OCI-LY1 (cell line): ENCODE measurements around the gene ADD2.

Experiments used
- H2AFZ ChIP-seq: fragments of 200-600 bp; sonication (generic), shearing (Covaris generic); 2 replicates; pipeline ENCODE4 v1.6.0; 2014; ENCODE audit warnings: antibody characterized with exemption, mild to moderate bottlenecking, low read length
- H3F3A ChIP-seq: fragments of 200-600 bp; sonication (generic), shearing (Covaris generic); 2 replicates; pipeline ENCODE4 v1.6.0; 2014; ENCODE audit warnings: mild to moderate bottlenecking, antibody characterized with exemption, low read length, moderate library complexity; ENCODE audit not compliant: insufficient read depth
- H3K27ac ChIP-seq: fragments of 200-600 bp; sonication (generic); 2 replicates; pipeline ENCODE4 v1.5.1; 2014; ENCODE audit warnings: low read length, mixed run types, mild to moderate bottlenecking, low read depth; ENCODE audit not compliant: poor library complexity, severe bottlenecking
- H3K27me3 ChIP-seq: fragments of 200-600 bp; sonication (generic); 2 replicates; pipeline ENCODE4 v1.6.0; 2014; ENCODE audit warnings: antibody characterized with exemption, mild to moderate bottlenecking, low read length, moderate library complexity; ENCODE audit not compliant: insufficient read depth
- H3K36me3 ChIP-seq: fragments of 200-600 bp; sonication (generic); 2 replicates; pipeline ENCODE4 v1.6.1; 2014; ENCODE audit warnings: mild to moderate bottlenecking, antibody characterized with exemption, low read length, moderate library complexity, mixed read lengths; ENCODE audit not compliant: insufficient read depth
- H3K4me1 ChIP-seq: fragments of 200-600 bp; sonication (generic); 2 replicates; pipeline ENCODE4 v1.5.1; 2014; ENCODE audit warnings: mild to moderate bottlenecking, low read length, moderate library complexity; ENCODE audit not compliant: insufficient read depth, severe bottlenecking
- H3K4me2 ChIP-seq: fragments of 200-600 bp; sonication (generic), shearing (Covaris generic); 2 replicates; pipeline ENCODE4 v1.6.1; 2014; ENCODE audit warnings: low read length
- H3K4me3 ChIP-seq: fragments of 200-600 bp; sonication (generic); 2 replicates; pipeline ENCODE4 v1.5.1; 2014; ENCODE audit warnings: low read length, low read depth, mild to moderate bottlenecking, mixed read lengths; ENCODE audit not compliant: poor library complexity, severe bottlenecking
- H3K79me2 ChIP-seq: fragments of 200-600 bp; shearing (Covaris generic); 2 replicates; pipeline ENCODE4 v1.6.1; 2016; ENCODE audit warnings: mixed run types, low read length, mixed read lengths; ENCODE audit not compliant: insufficient read depth
- H3K9ac ChIP-seq: fragments of 200-600 bp; sonication (generic), shearing (Covaris generic); 2 replicates; pipeline ENCODE4 v1.6.1; 2014; ENCODE audit warnings: mild to moderate bottlenecking, low read length, mixed read lengths
- H3K9me2 ChIP-seq: fragments of 200-600 bp; sonication (generic), shearing (Covaris generic); 2 replicates; pipeline ENCODE4 v1.6.1; 2014; ENCODE audit warnings: low read depth, mild to moderate bottlenecking, low read length, mixed read lengths
- H3K9me3 ChIP-seq: fragments of 200-600 bp; shearing (Covaris generic); 2 replicates; pipeline ENCODE4 v1.6.1; 2014; ENCODE audit warnings: low read length, mixed read lengths
- H4K20me1 ChIP-seq: fragments of 200-600 bp; sonication (generic), shearing (Covaris generic); 2 replicates; pipeline ENCODE4 v1.6.0; 2016; ENCODE audit warnings: mild to moderate bottlenecking, low read length; ENCODE audit not compliant: insufficient read depth
- CTCF ChIP-seq: fragments of 200-600 bp; sonication (generic), shearing (Covaris generic); IDR thresholded peaks from 2 replicates; pipeline ENCODE4 v1.5.1; 2017; ENCODE audit warnings: mild to moderate bottlenecking, antibody characterized with exemption, low read length, moderate library complexity, mixed read lengths
- EZH2 ChIP-seq: fragments of 200-600 bp; sonication (generic), shearing (Covaris generic); IDR thresholded peaks from 2 replicates; pipeline ENCODE4 v1.8.0; 2017; ENCODE audit warnings: borderline replicate concordance, mixed run types, mild to moderate bottlenecking, antibody characterized with exemption, low read length, moderate library complexity, mixed read lengths

The ADD2 gene

GRCh38 chr2:70725505-70725904, 42.5 kb downstream of the ADD2 start:
- H4K20me1 ChIP-seq = no peaks in the 10 kb centered on the region
- no peak overlapping the region for H3K27ac ChIP-seq
- H3F3A ChIP-seq = no peaks in the 10 kb centered on the region
- H3K9me2 ChIP-seq = no peaks in the 10 kb centered on the region
- H3K79me2 ChIP-seq = no peaks in the 10 kb centered on the region
- no peak overlapping the region for H2AFZ ChIP-seq
- no peaks in the 10 kb centered on the region for H3K36me3 ChIP-seq
- H3K4me3 ChIP-seq = no peak overlapping the region
- no peaks in the 10 kb centered on the region; the same call in 1 of the 2 replicates for H3K27me3 ChIP-seq
- H3K4me2 ChIP-seq = no peak overlapping the region
- no peak overlapping the region for H3K9ac ChIP-seq
- TF ChIP-seq CTCF = no peak
- no peak for TF ChIP-seq EZH2
- no peaks in the 10 kb centered on the region for H3K9me3 ChIP-seq
- no peaks in the 10 kb centered on the region for H3K4me1 ChIP-seq

GRCh38 chr2:70724366-70724765, 43.6 kb downstream of the ADD2 start:
- no peak overlapping the region for H3K9ac ChIP-seq
- no peaks in the 10 kb centered on the region for H3K79me2 ChIP-seq

DNA sequence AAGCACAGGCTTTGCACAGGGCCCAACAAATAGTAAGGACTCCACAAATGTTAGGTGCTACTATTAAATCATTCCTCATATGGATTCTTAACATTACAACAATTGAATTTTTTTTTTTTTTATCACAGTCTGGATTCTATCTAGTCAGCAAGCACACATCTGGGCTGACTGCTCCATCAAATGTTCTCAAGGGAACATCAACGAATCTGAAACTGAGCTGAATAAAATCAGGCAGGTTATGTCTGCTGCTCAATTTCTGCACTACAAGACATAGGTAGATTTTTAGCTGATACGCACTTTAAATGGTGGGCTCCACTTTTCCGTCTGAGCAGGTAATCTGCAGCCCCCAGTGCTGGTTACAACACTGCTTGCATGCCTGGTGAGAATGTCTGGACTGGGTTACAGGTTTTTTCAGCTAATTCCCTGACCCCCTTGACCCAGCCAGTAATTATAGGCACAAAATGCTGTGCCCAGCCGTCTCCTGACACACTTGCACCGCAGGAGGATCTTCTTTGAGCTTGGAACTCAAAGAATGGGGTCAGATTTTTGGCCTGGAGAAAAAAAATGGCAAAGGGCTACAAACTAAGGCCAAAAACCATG, 44.6 kb downstream of the ADD2 start:
- Histone ChIP-seq H3K4me2 (no peak overlapping the region), H3F3A (no peaks in the 10 kb centered on the region), H2AFZ (no peak overlapping the region), H3K9ac (no peak overlapping the region), H3K9me2 (no peaks in the 10 kb centered on the region), H3K27me3 (no peaks in the 10 kb centered on the region; the same call in 1 of the 2 replicates), H3K36me3 (no peaks in the 10 kb centered on the region), H3K9me3 (no peaks in the 10 kb centered on the region), H4K20me1 (no peaks in the 10 kb centered on the region), H3K4me1 (no peaks in the 10 kb centered on the region), H3K79me2 (no peaks in the 10 kb centered on the region), H3K27ac (no peak overlapping the region), H3K4me3 (no peak overlapping the region)
- no peak for TF ChIP-seq EZH2
- TF ChIP-seq CTCF = no peak

More at GRCh38 chr2:70724366-70724765, 43.6 kb downstream of the ADD2 start:
- Histone ChIP-seq H2AFZ (no peak overlapping the region), H3K27me3 (no peaks in the 10 kb centered on the region; the same call in 1 of the 2 replicates), H3K4me2 (no peak overlapping the region), H3K36me3 (no peaks in the 10 kb centered on the region), H4K20me1 (no peaks in the 10 kb centered on the region), H3K9me3 (no peaks in the 10 kb centered on the region), H3F3A (no peaks in the 10 kb centered on the region), H3K9me2 (no peaks in the 10 kb centered on the region), H3K4me3 (no peak overlapping the region), H3K27ac (no peak overlapping the region), H3K4me1 (no peaks in the 10 kb centered on the region)
- TF ChIP-seq EZH2 (no peak), CTCF (no peak)
